ENCODE results near the gene GBA2.

Gene GBA2

GRCh38 chr9:35783418-35783817, 34.4 kb upstream of the GBA2 start:
- Histone ChIP-seq H3K27ac (ENCODE audit: low read length) (no peak overlapping the region), H3K36me3 (ENCODE audit: insufficient read depth, low read depth, low read length) (peaks cover 10% of the 10 kb centered on the region; the same call in 1 of the 2 replicates), H3K9me3 (ENCODE audit: insufficient read depth, low read depth, low read length) (no peaks in the 10 kb centered on the region), H3K27me3 (ENCODE audit: insufficient read depth, low read length) (no peaks in the 10 kb centered on the region), H3K9ac (ENCODE audit: low read depth, low read length) (no peak overlapping the region), H3K4me1 (ENCODE audit: insufficient read depth, low read length) (no peaks in the 10 kb centered on the region), H3K4me3 (ENCODE audit: low read length) (no peak overlapping the region)

DNA sequence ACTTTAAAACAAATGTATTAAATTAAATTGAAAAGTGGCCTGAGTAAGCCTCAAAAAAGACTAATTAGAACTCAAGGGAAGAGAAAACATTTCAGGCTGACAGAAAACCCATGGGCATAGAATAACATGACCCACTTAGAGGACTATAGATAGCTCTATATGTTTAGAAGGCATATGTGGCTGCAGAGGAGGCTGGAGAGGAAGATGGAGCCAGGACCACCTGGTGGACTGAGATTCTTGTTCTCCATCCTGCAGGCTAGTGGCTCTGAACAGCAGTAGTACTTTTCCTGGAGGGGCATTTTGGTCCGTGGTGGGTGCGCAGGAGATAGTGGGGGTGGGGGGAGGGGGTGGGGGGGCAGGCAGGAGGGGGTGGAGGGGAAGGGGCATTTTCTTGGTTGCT, 32.0 kb upstream of the GBA2 start:
- Histone ChIP-seq H3K36me3 (ENCODE audit: insufficient read depth, low read depth, low read length) (peaks cover 8% of the 10 kb centered on the region; the same call in 1 of the 2 replicates), H3K27me3 (ENCODE audit: insufficient read depth, low read length) (no peaks in the 10 kb centered on the region)

GRCh38 chr9:35778496-35778895, 29.5 kb upstream of the GBA2 start:
- H3K27me3 ChIP-seq (ENCODE audit: insufficient read depth, low read length) = no peaks in the 10 kb centered on the region
- H3K36me3 ChIP-seq (ENCODE audit: insufficient read depth, low read depth, low read length) = peaks cover 4% of the 10 kb centered on the region; the same call in 1 of the 2 replicates
- no peak overlapping the region for H3K27ac ChIP-seq (ENCODE audit: low read length)
- no peak overlapping the region for H3K9ac ChIP-seq (ENCODE audit: low read depth, low read length)
- peaks cover 10% of the 10 kb centered on the region; the same call in 1 of the 2 replicates for H3K4me1 ChIP-seq (ENCODE audit: insufficient read depth, low read length)
- H3K9me3 ChIP-seq (ENCODE audit: insufficient read depth, low read depth, low read length) = no peaks in the 10 kb centered on the region
- H3K4me3 ChIP-seq (ENCODE audit: low read length) = no peak overlapping the region

More for the DNA sequence above, 32.0 kb upstream of the GBA2 start:
- H3K4me1 ChIP-seq (ENCODE audit: insufficient read depth, low read length) = no peaks in the 10 kb centered on the region; the same call in 1 of the 2 replicates
- H3K9me3 ChIP-seq (ENCODE audit: insufficient read depth, low read depth, low read length) = no peaks in the 10 kb centered on the region
- H3K4me3 ChIP-seq (ENCODE audit: low read length) = no peak overlapping the region
- H3K9ac ChIP-seq (ENCODE audit: low read depth, low read length) = no peak overlapping the region
- H3K27ac ChIP-seq (ENCODE audit: low read length) = no peak overlapping the region

- Histone ChIP-seq H3K9ac (ENCODE audit: low read depth, low read length) (no peak overlapping the region), H3K4me3 (ENCODE audit: low read length) (no peak overlapping the region), H3K27me3 (ENCODE audit: insufficient read depth, low read length) (no peaks in the 10 kb centered on the region), H3K36me3 (ENCODE audit: insufficient read depth, low read depth, low read length) (no peaks in the 10 kb centered on the region), H3K27ac (ENCODE audit: low read length) (no peak overlapping the region), H3K4me1 (ENCODE audit: insufficient read depth, low read length) (peaks cover 10% of the 10 kb centered on the region; the same call in 1 of the 2 replicates), H3K9me3 (ENCODE audit: insufficient read depth, low read depth, low read length) (no peaks in the 10 kb centered on the region)
Observed at GRCh38 chr9:35776018-35776417, 27.0 kb upstream of the GBA2 start.

GRCh38 chr9:35774907-35775635, 26.0 kb upstream of the GBA2 start:
- no peaks in the 10 kb centered on the region for H3K9me3 ChIP-seq (ENCODE audit: insufficient read depth, low read depth, low read length)
- peaks cover 10% of the 10 kb centered on the region; the same call in 1 of the 2 replicates for H3K4me1 ChIP-seq (ENCODE audit: insufficient read depth, low read length)
- H3K27ac ChIP-seq (ENCODE audit: low read length) = no peak overlapping the region
- H3K9ac ChIP-seq (ENCODE audit: low read depth, low read length) = peak overlapping the region; percentile 33; the same call in 1 of the 2 replicates
- no peaks in the 10 kb centered on the region for H3K36me3 ChIP-seq (ENCODE audit: insufficient read depth, low read depth, low read length)
- no peak overlapping the region for H3K4me3 ChIP-seq (ENCODE audit: low read length)
- H3K27me3 ChIP-seq (ENCODE audit: insufficient read depth, low read length) = no peaks in the 10 kb centered on the region

DNA sequence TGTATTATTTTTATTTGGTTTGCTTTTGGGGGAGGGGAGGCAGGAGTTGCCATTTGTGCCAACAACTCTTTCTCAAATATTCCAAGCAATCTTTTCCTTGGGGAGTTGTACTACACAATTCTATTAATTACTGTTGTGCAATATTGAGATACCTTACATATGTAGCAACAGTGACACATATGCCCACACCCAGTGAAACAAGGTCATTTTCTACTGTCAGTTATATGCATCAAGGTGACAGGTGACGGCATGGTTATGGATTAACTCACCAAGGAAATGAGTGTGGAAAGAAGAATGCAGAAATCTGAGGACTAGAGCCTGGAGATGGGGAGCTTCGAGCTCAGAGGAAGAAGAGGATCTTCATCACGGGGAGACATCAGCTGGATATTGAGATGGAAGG, 22.9 kb upstream of the GBA2 start:
- H3K4me1 ChIP-seq (ENCODE audit: insufficient read depth, low read length) = peaks cover 10% of the 10 kb centered on the region; the same call in 1 of the 2 replicates

GRCh38 chr9:35771534-35771933, 22.5 kb upstream of the GBA2 start:
- Histone ChIP-seq H3K27ac (ENCODE audit: low read length) (no peak overlapping the region), H3K9ac (ENCODE audit: low read depth, low read length) (no peak overlapping the region), H3K4me1 (ENCODE audit: insufficient read depth, low read length) (peaks cover 10% of the 10 kb centered on the region; the same call in 1 of the 2 replicates), H3K4me3 (ENCODE audit: low read length) (no peak overlapping the region), H3K27me3 (ENCODE audit: insufficient read depth, low read length) (no peaks in the 10 kb centered on the region), H3K9me3 (ENCODE audit: insufficient read depth, low read depth, low read length) (no peaks in the 10 kb centered on the region), H3K36me3 (ENCODE audit: insufficient read depth, low read depth, low read length) (no peaks in the 10 kb centered on the region)

More for the DNA sequence above, 22.9 kb upstream of the GBA2 start:
- H3K4me3 ChIP-seq (ENCODE audit: low read length) = no peak overlapping the region
- no peaks in the 10 kb centered on the region for H3K27me3 ChIP-seq (ENCODE audit: insufficient read depth, low read length)
- H3K36me3 ChIP-seq (ENCODE audit: insufficient read depth, low read depth, low read length) = no peaks in the 10 kb centered on the region
- no peak overlapping the region for H3K9ac ChIP-seq (ENCODE audit: low read depth, low read length)
- H3K9me3 ChIP-seq (ENCODE audit: insufficient read depth, low read depth, low read length) = no peaks in the 10 kb centered on the region
- H3K27ac ChIP-seq (ENCODE audit: low read length) = no peak overlapping the region

DNA sequence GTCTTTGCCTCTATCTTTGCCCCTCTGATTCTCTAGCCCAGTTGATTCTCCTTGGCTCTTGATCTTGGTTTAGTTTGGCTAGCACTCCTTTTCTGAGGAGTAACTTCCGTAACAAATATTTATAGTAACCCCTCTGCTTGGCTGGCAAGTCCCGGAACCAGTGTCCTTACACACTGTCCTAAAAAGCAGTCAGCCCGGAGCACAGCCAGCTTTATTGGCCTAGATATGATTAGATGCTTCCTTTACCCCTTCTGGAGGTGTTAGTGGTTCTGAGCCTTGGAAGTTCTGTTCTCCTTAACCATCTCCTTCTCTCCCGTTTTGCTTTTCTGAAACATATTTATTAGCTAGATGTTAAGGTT, 22.0 kb upstream of the GBA2 start:
- no peaks in the 10 kb centered on the region for H3K9me3 ChIP-seq (ENCODE audit: insufficient read depth, low read depth, low read length)
- H3K4me3 ChIP-seq (ENCODE audit: low read length) = no peak overlapping the region
- no peak overlapping the region for H3K27ac ChIP-seq (ENCODE audit: low read length)
- no peak overlapping the region for H3K9ac ChIP-seq (ENCODE audit: low read depth, low read length)
- H3K27me3 ChIP-seq (ENCODE audit: insufficient read depth, low read length) = no peaks in the 10 kb centered on the region
- H3K36me3 ChIP-seq (ENCODE audit: insufficient read depth, low read depth, low read length) = no peaks in the 10 kb centered on the region
- peaks cover 10% of the 10 kb centered on the region; the same call in 1 of the 2 replicates for H3K4me1 ChIP-seq (ENCODE audit: insufficient read depth, low read length)

- H3K36me3 ChIP-seq (ENCODE audit: insufficient read depth, low read depth, low read length) = no peaks in the 10 kb centered on the region
- no peak overlapping the region for H3K4me3 ChIP-seq (ENCODE audit: low read length)
- no peak overlapping the region for H3K9ac ChIP-seq (ENCODE audit: low read depth, low read length)
- no peaks in the 10 kb centered on the region for H3K9me3 ChIP-seq (ENCODE audit: insufficient read depth, low read depth, low read length)
- no peak overlapping the region for H3K27ac ChIP-seq (ENCODE audit: low read length)
- H3K4me1 ChIP-seq (ENCODE audit: insufficient read depth, low read length) = no peaks in the 10 kb centered on the region
- no peaks in the 10 kb centered on the region for H3K27me3 ChIP-seq (ENCODE audit: insufficient read depth, low read length)
Observed at GRCh38 chr9:35769763-35770162, 20.7 kb upstream of the GBA2 start.

- Histone ChIP-seq H3K36me3 (ENCODE audit: insufficient read depth, low read depth, low read length) (no peaks in the 10 kb centered on the region), H3K4me3 (ENCODE audit: low read length) (no peak overlapping the region), H3K9ac (ENCODE audit: low read depth, low read length) (no peak overlapping the region), H3K27me3 (ENCODE audit: insufficient read depth, low read length) (no peaks in the 10 kb centered on the region), H3K9me3 (ENCODE audit: insufficient read depth, low read depth, low read length) (no peaks in the 10 kb centered on the region), H3K4me1 (ENCODE audit: insufficient read depth, low read length) (no peaks in the 10 kb centered on the region), H3K27ac (ENCODE audit: low read length) (no peak overlapping the region)
Observed at GRCh38 chr9:35767458-35767857, 18.4 kb upstream of the GBA2 start.

DNA sequence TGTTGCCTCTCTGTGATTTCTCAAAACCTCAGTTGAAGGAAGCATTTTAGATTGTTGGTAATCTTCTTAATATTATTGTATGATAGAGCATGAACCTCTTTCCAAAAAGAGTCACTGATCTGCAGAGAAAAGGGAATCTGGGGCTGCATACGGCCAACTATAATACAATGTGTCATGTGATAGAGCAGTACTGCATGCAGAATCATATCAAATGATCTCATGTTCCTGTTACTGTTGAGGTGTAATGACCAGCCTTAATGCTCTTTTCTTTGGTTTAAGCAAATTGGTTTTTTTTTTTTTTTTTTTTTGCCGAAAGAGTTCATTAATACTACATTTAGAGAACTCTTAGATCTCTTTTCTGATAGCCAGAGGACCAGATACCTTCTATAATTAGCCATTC, 18.0 kb upstream of the GBA2 start:
- Histone ChIP-seq H3K9me3 (ENCODE audit: insufficient read depth, low read depth, low read length) (no peaks in the 10 kb centered on the region), H3K36me3 (ENCODE audit: insufficient read depth, low read depth, low read length) (no peaks in the 10 kb centered on the region), H3K9ac (ENCODE audit: low read depth, low read length) (no peak overlapping the region), H3K4me3 (ENCODE audit: low read length) (no peak overlapping the region), H3K27ac (ENCODE audit: low read length) (no peak overlapping the region), H3K27me3 (ENCODE audit: insufficient read depth, low read length) (no peaks in the 10 kb centered on the region), H3K4me1 (ENCODE audit: insufficient read depth, low read length) (no peaks in the 10 kb centered on the region)

DNA sequence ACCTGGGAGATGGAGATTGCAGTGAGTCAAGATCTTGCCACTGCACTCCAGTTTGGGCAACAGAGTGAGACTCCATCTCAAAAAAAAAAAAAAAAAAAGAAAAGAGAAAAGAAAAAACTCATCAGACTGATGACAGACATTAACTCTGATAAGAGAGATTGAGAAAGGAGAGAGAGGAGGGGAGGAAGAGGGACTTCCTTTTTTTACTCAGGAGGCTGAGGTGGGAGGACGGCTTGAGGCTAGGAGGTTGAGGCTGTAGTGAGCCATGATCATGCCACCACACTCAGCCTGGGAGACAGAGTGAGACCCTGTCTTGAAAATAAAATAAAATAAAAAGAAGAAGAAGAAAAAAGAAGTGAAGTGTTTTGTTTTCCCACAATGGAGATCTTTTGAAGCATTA, 14.8 kb upstream of the GBA2 start:
- H3K9ac ChIP-seq (ENCODE audit: low read depth, low read length) = no peak overlapping the region
- H3K4me1 ChIP-seq (ENCODE audit: insufficient read depth, low read length) = no peaks in the 10 kb centered on the region
- H3K27me3 ChIP-seq (ENCODE audit: insufficient read depth, low read length) = no peaks in the 10 kb centered on the region
- H3K4me3 ChIP-seq (ENCODE audit: low read length) = no peak overlapping the region
- H3K9me3 ChIP-seq (ENCODE audit: insufficient read depth, low read depth, low read length) = no peaks in the 10 kb centered on the region
- H3K27ac ChIP-seq (ENCODE audit: low read length) = no peak overlapping the region
- H3K36me3 ChIP-seq (ENCODE audit: insufficient read depth, low read depth, low read length) = 0 out of 2 replicates have a peak, but pooled peaks cover 4% of the 10 kb centered on the region

Measured in iPS-20b (cell line).